ENCODE measurements around the gene PTHLH. TPM values are rescaled to one million over a fixed set of nuclear protein-coding genes. Genes with fewer than 3 reads are reported as not detected.

Gene PTHLH
- 1 to 10 TPM in 2 of 4 donors, under 1 TPM in 2; 0.91 to 1.4 (median 1.1) TPM for polyA plus RNA-seq (ENCODE audit: insufficient read length in 4 of 4)

DNA sequence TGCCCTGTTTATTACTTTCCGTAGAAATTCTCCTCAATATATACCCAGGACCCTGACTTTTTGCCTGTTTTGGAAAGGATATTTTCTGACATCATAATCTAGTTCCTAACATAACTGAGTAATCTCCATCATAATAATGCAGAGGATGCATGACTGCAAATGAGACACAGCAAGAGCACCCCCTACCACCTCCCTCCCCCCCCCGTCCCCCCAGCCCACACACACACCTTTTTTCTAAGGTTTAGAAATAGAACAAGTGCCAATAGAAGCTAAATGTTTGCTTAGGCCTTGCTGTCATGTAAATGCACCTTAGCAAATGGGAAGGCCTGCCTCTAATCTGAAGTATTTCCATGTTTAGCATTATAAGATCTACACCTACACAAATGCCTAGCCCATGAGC is at the start of gene PTHLH:
Gene PTHLH, minus strand, starts transcription at position 13 of the 400 bp plus-strand sequence. CDS start 3,239 bp downstream, outside the sequence.
- DNase-seq (ENCODE audit: low read depth in 4 of 4, low spot score in 3 of 4) = no peak

DNA sequence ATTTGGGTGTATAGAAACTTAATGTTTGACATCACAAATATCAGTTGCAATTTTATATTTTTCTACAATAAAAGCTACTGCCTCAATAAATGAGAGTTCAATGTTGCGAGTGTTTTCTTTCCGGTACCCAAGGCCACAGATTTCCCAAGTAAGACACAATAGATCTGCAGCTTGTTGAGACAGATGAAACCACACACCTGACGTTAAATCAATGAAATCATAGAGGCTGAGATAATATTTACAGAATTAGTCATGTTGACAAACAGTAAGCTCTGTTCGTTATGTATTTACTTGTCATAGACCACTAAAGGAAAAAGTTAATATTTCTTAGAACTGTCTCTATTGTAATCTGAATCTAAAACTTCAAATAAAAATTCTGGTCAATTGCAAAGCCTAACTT is 49.2 kb upstream of the PTHLH start:
- no peak for DNase-seq (ENCODE audit: low read depth in 4 of 4, low spot score in 3 of 4)

DNA sequence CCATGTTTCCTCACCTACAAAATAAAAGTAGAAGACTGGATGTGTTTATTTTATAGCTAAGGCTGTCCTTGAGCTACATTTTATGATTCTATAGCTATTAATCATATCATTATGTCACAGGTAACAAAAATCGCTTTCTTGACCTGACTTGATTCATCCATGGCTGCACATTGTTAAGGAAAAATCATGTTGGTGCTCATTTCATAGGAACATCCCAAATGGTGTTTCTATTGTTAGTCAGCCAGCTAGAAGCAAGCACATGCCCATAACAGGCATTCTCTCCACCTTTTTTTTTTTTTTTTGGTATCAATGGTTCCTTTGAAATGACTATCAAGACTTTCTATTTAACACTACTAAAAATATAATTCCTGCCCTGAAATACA is 45.3 kb upstream of the PTHLH start:
- DNase-seq (ENCODE audit: low read depth in 4 of 4, low spot score in 3 of 4) = no peak

DNA sequence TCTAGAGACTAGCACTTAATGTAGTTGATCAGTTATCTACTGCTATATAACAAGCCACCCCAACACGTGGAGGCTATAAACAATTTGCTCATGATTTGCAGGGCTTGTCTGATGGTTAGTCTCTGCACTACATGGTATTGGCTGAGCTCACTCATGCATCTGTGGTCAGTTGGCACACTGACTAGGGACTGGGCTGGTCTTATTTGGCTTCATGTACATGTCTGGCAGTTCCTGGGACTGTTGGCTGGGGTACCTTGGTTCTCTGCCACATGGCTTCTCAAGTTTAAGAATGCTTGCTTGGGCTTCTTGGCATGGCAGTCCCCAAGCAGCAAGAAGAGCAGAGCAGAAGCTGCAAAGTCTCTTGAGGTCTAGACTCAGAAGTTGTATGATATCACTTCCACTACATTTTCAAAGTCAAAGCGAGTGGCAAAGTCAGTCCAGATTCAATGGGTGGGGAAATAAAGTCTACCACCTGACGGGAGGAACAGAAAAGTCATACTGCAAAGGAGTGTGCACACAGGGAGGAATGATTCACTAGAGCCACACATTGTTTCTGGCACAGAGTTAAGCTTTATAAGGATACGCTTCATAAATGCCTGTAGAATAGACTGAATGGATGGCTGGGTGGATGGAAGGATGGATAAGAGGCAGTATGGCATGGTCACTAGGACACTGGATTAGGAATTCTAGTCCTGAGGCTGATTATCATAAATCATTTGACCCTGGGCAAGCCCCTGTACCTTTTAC is 44.8 kb upstream of the PTHLH start:
- no peak for DNase-seq (ENCODE audit: low read depth in 4 of 4, low spot score in 3 of 4)

DNA sequence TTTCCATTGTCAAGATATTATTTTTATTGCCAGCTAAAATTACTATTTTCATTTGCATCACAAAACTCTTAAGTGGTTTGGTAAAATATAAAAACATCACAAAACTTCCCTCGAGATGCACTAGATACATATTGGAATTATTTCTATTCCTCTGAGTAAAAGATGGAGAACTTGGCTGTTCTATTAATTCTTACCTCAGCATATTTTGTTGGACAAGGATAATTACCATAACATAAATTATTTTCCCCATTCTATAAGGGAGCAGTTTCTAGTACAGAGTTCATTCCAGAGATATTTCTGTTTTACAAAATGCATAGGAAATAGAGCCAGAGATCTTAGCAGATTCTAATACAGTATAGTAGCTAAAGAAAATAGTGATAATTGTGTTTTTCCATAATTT is 42.6 kb upstream of the PTHLH start:
- no peak for DNase-seq (ENCODE audit: low read depth in 4 of 4, low spot score in 3 of 4)

DNA sequence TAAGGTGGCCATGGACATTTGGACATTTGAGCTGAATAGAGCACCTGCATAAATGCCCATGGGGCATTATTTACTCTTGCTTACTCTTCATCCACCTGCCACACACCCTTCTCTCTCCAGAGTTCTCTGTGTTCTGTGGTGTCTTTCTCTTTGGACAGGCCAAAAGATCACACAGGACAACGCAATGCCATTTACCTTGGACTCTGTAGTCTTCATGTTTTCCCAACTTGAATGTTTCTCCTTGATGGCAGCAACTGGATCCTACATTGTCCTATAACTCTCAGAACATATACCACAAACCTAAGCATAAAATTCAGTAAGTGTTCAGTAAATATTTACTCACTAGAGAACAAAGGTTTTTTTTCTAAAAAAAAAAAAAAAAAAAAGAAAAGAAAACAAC is 41.7 kb upstream of the PTHLH start:
- no peak for DNase-seq (ENCODE audit: low read depth in 4 of 4, low spot score in 3 of 4)

DNA sequence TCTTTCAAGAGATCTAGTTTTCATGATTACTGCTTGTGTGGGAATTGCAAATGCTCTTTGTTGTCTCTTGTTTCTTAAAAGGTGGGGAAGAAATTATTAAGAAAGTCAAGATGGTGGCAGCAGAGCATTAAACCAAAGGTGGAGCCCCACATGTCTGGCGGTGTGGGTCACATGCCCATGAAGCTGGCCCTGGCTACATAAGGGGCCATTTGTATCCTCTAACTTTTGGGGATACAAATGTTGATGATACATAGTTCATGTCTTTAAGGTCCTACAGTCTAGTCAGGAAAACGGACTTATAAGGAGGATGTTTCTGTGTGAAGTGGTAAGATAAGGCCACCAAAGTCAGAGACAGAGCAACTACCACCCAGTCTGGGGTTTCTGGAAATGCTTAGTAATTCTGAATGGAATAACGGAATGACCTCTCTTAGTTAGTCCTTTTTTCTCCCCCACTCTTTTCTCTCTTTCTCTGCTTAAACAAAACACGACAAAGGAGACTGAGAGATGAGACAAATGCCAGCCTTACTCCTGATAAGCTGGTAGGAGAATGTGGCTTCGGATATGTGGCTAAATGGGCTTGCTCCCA is 39.9 kb upstream of the PTHLH start:
- no peak for DNase-seq (ENCODE audit: low read depth in 4 of 4, low spot score in 3 of 4)

DNA sequence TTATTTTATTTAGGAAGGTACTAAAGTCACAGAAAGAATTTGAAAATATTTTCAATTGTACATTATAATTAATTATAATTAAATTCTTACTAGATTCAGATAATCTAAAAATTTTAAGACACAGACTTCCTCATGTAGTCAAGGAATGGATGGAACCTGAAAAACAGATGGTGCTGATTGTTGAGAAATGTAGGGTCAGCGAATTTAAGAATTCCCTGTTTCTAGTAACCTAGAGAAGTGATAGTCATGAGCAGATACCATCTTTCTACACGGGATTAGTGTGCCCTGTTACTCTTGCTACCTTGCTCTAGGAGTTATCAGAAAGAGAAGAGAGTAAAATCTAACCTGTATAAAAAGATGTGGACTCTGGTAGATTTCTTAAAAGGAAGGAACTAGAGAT is 37.5 kb upstream of the PTHLH start:
- no peak for DNase-seq (ENCODE audit: low read depth in 4 of 4, low spot score in 3 of 4)

DNA sequence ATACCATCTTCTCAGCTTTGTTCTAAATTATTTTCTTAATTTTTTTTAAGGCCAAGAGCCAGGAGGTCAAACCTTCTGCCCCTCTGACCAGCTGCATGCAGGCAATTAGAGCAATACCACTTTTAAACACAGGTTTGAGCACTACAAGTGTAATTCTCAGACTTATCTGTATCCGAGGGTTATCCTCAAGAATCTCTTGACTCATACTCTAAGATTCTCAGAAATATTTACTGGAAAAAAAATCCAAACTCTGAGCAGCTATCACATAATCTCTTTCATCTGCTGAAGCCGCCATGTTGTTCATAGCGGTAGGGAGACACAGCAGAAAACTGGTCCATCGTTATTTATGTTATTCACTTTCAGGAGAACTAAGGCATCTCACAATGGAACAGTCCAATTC is 27.4 kb upstream of the PTHLH start:
- no peak for DNase-seq (ENCODE audit: low read depth in 4 of 4, low spot score in 3 of 4)

DNA sequence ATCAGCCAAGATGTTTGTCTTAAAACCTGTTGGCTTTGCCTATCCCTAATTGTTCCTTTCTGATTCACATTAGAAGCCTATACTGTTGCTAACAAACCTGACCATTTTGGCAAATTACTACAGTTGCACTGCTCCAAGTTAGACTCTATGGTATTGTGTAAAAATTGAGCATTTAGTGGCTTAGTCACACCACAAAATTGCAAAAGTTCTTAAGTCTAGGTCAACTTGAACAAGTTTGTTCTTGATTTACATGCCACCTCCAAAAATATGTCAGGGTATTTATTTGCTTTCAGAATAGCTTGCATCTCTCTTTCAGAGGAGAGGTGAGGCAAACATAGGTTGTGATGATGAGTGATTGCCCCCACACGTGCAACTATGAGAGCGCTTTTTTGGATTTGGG is 27.0 kb upstream of the PTHLH start:
- DNase-seq (ENCODE audit: low read depth in 4 of 4, low spot score in 3 of 4) = no peak

DNA sequence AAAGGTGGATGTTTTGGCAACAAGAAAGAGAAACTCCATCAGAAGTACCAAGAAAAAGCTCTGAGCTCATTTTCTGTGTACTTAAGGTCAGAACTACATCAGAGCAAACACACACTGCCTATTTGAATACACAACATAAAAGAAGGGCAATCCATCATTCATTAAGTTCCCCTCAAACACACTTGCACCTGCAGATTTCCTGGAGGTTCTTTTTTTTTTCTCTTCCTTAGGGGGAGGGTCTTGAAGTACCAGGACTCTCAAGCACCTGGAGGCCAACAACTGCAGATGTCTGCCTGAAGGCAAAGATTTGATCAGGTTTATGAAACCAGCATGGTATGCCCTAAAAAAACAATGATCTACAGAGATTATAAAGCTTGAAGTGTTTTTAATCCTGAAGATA is 26.1 kb upstream of the PTHLH start:
- DNase-seq (ENCODE audit: low read depth in 4 of 4, low spot score in 3 of 4) = no peak

DNA sequence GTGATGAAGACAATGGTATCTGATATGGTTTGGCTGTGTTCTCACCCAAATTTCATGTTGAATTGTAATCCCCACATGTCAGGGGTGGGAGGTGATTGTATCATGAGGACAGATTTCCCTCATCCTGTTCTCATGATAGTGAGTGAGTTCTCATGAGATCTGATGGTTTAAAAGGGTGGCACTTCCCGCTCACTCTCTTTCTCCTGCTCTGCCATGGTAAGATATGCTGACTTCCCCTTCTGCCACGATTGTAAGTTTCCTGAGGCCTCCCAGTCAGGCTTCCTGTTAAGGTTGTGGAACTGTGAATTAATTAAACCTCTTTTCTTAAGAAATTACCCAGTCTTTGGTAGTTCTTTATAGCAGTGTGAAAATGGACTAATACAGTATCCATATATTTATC is 25.6 kb upstream of the PTHLH start:
- DNase-seq (ENCODE audit: low read depth in 4 of 4, low spot score in 3 of 4) = no peak

DNA sequence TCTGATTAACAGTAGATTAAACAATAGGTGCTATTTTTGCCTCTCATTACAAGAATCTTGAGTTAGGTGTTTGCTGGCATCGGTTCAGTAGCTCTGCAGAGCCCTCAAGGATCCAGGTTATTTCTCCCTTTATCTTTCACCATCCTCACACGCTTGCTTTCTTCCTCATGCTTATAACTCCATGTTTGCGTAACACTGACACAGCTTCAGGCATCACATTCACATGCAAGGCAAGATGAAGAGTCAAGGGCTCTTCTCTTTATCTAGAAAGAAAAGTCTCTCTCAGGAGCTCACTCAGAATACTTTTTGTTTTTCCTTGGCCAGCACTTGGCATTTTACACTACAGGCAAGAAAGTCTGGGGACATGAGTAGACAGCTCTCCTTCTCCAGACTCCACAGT is 24.2 kb upstream of the PTHLH start:
- DNase-seq (ENCODE audit: low read depth in 4 of 4, low spot score in 3 of 4) = no peak

DNA sequence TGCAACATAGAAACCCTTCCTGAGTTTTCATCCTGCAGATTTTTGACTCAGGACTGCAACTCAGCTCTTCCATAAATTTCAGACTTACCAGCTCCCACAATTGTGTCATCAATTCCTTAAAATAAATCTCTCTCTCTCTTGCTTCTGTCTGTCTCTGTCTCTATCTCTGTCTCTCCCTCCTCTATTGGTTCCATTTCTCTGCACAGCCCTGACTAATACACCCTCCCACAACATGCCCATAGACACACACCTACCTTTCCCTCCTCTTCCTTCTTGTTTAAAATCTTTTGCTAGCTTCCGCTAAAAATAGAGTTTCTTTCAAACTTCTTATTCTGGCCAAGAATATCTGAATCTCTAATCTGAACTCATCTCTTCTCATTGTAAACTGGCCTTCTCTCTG is 22.9 kb upstream of the PTHLH start:
- DNase-seq (ENCODE audit: low read depth in 4 of 4, low spot score in 3 of 4) = no peak

DNA sequence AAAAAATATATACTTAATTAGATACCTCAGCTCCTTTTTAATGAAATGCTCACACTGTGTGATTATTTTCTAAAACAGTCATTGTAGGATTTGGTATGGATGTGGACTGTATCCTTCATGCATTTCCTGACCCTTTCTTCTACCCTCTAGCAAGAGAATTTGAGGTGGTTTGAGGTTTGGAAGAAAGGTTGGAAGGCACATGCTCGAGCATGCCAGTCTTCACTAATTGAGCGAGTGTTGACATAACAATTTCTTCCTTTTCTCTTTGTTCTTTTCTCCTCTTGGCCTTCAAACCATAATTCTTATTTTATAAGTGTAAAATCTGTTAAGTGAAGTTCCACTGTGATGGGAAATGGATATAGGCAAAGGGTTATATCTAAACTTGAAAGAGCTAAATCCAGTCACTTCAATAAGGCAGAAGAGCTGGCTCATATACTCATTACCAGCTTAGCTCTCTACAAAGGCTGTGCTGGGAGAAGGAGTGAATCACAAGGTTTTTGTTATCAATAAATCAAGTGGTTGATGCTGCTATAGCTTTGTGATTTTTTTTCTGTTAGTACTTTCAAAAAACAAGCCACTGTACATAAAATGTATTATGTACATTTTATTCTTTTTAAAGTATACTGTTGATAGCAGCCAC is 16.2 kb upstream of the PTHLH start:
- no peak for DNase-seq (ENCODE audit: low read depth in 4 of 4, low spot score in 3 of 4)

DNA sequence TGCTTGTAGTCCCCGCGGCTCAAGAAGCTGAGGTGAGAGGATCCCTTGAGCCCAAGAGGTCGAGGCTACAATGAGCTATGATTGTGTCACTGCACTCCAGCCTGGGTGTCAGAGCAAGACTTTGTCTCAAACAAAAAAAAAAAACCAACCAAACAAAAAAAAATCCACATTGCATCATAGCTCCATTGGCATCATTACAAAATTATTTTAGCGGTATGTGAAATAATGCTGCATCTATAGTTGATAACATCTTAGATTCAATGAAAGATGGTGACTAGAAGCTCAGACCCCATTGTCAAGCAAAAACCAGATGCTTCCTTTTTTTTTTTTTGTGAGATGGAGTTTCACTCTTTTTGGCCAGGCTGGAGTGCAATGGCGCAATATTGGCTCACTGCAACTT is 14.8 kb upstream of the PTHLH start:
- no peak for DNase-seq (ENCODE audit: low read depth in 4 of 4, low spot score in 3 of 4)

DNA sequence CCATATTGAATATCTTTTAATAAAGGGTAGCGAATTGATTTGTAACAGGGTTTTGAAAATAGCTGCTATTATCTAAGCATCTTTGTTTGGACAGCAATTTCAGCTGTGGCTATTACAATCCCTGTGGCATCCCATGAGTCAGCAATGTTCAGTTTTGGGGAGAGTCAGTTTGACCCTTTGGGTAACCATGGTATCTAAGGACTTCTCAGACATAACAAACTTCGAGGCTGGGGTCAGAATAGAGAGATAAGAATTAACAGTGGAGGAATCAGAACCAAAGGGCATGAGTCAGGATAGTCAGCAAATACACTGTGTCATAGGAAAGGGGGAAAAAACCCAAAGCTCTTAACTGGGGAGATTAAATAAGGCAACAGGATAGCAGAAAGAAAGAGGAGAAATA is 11.7 kb upstream of the PTHLH start:
- no peak for DNase-seq (ENCODE audit: low read depth in 4 of 4, low spot score in 3 of 4)

DNA sequence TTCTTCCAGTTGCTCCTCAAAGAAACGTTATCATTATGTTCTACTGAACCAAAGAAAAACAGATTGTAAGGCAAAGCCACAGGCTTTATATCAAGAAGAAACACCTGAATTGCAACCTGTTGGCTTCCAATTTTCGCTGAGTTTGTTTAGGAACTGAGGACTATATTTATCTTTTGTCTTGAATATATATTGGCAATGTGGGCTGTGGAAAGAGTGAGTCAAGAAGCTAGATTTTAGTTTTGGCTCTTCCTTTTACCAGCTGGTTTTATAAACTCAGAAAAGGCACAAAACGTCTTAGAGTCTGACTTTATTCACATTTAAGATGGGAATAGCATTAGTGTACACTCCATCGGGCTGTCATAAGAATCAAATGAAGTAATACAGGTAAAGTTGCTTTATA is 10.4 kb upstream of the PTHLH start:
- DNase-seq (ENCODE audit: low read depth in 4 of 4, low spot score in 3 of 4) = no peak

DNA sequence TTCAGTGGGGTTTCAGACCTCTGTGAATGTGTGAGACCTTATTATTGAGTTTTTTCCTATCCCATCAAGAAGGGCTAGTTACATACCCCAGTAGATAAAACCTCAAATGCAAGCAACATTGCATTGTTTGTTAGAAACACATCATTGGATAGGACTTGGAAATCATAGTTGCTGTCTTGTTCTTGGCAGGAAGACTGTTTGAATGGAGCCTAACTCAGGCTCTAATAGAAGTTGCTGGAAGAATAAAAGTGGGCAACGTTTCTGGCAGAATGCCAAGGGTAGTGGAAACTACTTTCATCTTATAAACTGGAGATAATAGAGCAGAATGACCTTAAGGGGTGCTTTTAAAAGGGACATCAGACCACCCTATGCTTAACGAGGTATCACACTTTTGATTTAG is 9.9 kb upstream of the PTHLH start:
- DNase-seq (ENCODE audit: low read depth in 4 of 4, low spot score in 3 of 4) = no peak

DNA sequence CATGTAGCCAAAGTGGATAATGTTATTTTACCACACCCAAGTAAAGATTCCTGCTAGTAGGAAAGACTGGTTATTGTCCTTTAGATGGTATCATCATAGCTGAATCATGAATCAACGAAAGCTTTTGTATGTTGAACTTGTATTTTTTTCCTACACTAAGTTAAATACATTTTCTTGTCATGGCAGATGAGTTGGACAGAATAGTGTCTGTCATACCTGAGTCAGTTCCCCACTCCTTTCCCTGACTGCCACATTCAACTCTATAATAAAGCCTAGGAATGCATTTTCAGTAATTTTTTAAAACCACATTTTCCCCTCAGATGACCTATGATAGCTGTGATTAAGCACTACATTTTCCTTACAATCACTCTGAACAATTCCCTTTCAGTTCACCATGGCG is 9.3 kb upstream of the PTHLH start:
- no peak for DNase-seq (ENCODE audit: low read depth in 4 of 4, low spot score in 3 of 4)

DNA sequence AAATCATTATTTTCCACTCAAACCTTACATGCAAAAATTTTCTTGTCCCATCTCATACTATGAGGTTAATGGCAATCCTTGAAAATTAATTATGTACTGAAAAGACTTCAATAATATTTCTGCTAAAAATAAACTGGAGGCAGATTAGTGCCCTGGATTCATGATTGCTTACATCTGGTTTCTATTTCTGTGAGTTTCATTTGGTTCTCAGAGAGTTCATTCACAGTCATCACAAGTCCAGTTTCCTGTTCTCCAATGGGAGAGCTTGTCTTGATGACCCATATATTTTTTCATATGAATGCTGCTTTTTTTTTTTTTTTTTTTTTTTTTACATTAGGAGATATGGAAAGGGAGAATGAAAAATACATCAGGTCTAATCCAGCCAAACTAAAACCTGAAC is 6.6 kb upstream of the PTHLH start:
- DNase-seq (ENCODE audit: low read depth in 4 of 4, low spot score in 3 of 4) = no peak

Measured in right renal pelvis (tissue), 4 donors.